Inferior parietal cortex (tissue), 1 donor: ENCODE results near the gene RGP1.

ENCODE experiments used
- DNase-seq: peaks from one replicate; pipeline ENCODE4 v3.0.0-alpha.2; 2016; ENCODE audit errors: extremely low spot score

Gene RGP1

DNA sequence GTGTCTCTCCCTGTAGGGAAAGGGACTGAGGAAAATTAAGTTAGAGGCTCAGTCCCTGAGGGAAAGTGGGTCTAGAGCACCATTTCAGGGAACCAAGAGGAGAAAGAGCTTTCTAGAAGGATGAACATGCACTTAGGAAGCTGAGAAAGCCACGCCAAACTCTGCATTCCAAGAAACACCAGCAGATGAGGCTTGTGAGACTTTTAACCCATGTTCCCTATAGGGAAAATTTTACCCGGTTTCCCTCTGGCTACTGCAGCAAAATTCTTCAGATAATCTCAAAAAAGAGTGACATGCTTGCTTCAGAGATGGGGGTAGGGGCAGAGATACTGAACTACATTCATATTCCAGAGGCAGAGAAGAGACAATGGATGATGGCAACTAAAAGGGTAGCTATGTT is 25.7 kb upstream of the RGP1 start:
- DNase-seq = no peak

DNA sequence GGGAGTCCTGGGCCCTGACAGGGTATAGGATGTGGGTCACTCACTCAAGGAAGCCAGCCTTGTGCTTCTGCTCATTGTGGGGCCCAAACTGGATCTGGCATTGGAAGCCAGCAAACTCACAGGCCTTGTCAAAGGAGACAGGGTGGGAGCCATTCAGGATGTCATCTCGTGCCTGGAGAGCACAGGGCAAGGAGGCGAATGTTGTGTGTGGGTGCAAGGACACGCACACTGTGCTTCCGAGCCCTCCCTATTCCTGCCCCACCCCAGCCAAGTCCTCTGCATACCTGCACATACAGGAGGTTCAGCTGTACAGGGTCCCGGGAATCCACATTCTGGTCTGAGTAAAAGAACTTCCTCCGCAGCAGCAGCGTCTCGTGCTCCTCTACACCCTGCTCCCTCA is 25.2 kb upstream of the RGP1 start:
- no peak for DNase-seq

DNA sequence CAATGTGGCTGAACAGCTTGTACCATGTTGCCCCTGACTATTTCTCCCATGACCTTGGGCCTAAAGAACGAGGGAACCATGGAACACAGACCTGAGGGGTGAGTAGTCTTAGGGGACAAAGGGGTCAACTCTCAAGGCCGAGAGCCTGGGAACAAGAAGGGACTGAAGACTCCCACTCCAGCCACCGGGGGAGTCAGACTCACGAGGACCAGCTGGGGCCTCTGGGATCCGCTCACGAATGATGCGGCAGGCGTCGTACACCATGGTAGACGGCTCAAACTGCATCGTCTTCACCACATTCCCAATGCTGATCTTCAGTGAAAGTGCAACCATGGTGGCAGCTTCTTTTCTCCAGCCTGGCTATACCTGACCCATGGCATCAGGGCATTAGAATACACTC is 23.7 kb upstream of the RGP1 start:
- no peak for DNase-seq

DNA sequence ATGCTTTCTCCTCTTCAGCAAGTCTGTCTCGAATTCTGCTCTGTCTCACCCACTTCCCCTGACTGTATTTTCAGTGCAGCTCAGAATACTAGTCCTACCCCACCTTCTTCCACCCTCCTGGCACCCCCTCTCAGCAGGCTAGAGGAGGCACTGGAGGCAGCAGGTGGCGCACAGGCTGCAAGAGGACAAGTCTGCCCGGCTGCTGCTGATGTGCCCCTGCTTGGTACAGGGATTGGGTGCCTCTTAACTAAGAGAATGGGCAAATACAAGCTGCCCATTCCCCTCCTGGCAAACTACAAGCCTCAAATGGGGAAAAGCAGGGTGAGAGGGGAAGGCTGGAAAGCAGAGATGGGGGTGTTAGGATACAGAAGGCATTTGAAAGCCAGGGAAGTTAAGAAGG is 22.2 kb upstream of the RGP1 start:
- DNase-seq = no peak

DNA sequence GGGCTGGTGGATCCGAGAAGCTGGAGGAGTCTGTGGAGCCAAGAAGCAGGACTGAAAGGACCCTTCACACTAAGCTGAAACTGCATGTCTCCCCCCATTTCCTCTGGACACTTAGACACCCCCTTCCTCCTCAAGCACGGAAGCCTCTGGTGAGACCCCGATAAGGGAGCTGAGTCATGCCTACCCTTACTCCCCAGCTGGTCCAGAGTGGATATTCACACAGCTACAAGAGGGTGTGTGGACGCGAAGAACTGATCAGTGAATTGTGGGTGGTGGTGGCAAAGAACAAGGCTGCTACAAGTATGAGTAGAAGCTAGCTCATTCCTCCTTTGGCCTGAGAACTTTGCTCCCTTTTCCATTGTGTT is 21.4 kb upstream of the RGP1 start:
- DNase-seq = no peak

DNA sequence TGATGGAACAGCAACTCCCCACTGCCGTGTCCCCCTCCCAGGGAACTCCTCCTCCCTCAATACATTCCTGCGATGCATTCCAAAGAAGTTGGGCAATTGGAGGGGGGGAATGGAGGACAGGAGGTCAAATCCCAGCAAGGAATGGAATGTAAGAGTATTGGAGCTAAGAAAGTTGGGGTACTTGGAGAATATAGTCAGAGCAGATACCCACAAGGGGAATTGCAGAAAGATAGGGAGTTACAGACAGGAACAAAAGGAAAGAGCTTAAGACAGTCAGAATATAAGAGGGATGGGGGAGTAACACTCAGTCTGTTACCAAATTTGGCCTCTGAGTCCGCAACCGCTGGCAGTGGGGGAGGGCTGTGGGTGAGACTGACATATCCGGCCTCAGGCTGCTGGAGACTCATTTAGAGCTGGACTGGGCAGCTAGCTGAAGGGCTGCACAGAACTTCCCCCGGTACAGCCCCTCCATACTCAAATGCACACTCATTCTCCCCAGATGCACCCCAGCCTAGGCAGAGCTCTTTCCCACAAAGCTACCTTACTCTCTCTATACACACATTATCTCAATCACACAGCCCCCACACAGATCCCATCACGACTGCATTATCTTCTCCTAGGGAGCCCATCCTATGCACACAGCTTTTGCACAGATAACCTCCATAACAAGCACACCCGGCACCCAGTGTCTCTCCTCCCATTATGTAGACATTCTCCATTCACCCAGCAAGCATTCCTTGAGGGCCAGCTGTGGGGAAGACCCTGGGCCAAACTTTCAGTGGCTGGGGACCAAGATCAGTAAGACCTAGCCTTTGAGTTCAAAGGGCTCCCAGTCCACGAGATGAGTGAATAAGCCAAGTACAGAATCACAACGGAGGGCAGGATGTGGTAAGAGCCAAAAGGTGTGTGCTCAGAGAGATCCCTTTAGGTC is 20.8 kb upstream of the RGP1 start:
- no peak for DNase-seq

DNA sequence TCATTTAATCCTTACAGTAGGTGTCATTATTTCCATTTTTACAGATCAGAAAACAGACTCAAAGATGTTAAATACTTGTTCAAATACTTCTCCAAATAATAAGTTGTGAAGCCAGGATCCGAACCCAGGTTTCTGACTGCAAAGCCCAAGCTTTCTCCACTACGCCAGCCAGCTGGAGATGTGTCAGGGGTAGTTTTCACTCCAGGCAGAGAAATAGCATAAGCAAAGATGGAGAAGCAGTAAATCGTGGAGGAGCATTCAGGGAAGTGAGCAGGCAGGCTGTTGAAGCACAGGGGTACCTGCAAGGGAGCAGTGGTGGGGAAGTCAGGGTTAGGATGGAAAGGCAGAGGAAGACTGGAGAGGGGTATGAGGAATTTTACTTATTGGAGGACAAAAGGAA is 20.0 kb upstream of the RGP1 start:
- DNase-seq = no peak

DNA sequence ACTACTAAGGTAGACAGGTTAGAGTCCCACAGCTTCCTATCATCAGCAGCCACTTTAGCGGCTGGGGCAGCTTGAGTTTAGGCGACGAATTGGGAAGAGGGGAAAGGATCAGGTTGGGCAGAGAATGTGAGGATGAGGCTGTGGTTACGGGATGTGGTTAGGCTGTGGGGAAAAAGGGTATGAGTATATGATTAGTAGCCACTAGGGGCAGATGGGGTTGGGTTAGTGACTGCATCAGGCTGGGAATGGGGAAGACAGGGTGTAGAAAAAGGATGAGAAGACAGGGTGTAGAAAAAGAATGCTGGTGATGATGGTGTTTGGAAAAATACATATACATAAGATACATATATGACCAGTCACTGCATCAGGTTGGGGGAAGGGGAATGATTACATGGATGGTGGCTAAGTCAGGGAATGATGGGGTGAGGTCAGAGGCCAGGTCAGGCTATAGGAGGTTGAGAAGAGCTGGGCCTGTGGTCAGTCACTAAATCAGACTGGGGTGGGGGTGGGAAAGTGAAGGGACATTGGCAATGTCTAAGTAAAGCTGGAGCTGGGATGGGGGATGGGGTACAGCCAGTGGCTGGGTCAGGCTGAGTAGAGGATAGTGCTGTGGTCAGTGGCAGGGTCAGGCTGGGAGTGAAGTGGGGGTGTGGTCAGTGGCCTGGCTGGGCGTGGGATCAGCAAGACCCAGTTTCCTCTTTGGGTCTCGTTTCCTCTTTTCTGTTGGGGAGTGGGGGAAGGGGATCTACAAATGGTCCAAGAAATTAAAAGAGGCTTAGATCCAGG is 19.2 kb upstream of the RGP1 start:
- no peak for DNase-seq

DNA sequence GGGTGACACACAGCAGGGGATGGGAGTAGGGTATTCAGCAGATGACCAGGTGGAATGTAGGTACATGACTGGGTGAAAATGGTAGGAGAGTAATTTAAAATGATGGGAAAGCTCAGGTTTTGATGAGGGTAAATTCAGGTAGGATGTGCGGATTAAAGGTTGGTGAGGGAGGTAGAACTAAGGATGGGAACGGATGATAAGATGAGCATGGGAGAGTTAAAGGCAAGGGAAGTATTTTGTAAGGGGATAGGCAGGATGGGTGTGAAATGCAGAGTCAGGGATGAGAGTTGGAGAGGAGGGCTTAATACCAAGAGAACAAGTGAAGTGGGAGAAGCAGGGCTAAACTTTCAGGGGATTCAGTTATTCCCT is 18.6 kb upstream of the RGP1 start:
- no peak for DNase-seq

DNA sequence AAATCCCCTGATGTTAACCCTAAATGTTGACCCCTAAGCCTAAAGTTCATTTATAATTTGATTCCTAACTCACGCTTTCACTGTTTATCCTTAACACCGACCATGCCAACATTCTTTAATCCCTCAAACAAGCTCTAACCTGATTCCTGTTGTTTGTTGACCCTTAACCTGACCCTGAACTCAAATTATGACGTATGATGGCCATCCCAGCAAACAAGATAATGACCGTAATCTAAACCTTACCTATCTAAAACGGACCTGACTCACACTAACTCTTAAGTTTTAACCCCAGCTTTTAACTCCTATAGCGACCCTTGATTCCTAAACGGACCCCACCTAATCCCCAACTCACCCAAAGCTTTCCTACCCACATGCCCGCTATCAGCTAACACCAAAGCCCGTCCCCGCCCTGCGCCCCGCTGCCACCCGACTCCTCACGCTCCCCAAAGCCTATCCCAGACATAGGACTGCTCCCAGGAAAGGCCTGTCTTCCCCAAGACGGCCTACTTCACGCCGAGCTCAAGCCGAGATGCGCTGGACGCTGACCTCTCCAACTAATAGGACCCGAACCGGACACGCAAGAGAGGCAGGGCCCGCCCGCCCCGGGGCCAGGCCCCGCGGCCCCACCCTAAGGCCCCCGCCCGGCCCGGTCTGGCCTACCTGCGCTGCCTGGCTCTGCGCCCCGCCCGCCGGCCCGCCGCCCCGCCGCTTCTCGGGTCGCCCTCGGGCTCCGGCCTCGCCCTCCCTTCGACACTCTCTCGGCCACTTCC is 17.5 kb upstream of the RGP1 start:
- no peak for DNase-seq

DNA sequence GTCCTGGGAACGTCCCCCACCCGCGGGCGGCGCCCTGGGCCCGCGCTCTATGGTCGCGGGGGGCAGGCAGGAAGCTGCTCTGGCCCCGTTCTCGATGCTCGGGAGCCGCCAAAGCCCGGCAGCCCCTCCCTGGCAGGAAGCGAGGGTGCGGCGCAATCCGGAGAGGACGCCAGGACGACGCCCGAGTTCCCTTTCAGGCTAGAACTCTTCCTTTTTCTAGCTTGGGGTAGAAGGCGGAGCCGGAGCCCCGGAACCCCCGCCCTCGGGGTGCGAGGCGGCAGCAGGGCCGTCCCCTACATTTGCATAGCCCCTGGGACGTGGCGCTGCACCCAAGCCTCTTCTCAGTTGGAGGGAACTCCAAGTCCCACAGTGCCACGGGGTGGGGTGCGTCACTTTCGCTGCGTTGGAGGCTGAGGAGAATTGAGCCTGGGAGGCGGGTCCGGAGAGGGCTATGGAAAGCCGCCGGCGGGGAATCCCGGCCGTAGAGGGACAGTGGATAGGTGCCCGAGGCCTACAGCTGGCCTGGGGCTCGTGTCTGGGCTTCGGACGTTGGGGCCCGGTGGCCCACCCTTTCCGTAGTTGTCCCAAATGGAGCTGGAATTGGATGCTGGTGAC is 16.8 kb upstream of the RGP1 start, which contains the start of the genes CREB3 and TLN1:
Gene CREB3, plus strand, starts transcription at position 482 of the 615 bp plus-strand sequence. Its CDS starts 107 bp downstream, at position 589.
Gene TLN1, minus strand, starts transcription at position 11 of the 615 bp plus-strand sequence. CDS start 6,501 bp downstream, outside the sequence.
- DNase-seq = peak; percentile 95

DNA sequence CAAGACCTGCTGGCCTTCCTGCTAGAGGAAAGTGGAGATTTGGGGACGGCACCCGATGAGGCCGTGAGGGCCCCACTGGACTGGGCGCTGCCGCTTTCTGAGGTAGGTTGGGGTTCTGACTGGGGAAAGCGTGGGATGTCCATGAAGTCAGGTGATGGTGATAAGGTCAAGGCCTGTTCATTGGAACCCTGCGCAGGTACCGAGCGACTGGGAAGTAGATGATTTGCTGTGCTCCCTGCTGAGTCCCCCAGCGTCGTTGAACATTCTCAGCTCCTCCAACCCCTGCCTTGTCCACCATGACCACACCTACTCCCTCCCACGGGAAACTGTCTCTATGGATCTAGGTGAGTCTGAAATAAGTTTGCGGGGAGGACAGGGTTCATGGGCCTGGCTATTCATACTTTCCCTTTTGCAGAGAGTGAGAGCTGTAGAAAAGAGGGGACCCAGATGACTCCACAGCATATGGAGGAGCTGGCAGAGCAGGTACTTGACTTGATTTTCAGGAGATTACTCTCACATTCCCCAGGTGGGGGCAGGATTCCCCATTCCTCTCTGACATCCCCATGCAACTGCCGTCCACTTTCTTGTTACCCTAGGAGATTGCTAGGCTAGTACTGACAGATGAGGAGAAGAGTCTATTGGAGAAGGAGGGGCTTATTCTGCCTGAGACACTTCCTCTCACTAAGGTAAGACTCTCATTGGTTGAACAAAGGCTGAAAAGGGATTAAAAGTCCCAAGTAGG is 16.1 kb upstream of the RGP1 start:
- no peak for DNase-seq

DNA sequence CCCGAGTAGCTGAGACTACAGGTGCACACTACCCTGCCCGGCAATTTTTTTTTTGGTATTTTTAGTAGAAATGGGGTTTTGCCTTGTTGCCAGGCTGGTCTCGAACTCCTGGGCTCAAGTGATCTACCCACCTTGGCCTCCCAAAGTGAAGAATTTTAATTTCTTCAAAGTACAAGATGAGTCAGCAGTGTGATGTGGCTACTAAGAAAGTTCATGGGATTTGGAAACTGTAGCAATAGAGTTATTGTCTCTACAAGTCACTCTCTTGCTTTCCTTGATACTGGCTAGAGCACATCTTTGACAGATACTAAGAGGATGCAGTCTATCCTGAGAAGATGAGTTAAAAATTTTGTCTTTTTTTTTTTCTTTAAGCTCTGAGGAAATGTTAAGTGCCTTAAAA is 15.0 kb upstream of the RGP1 start:
- no peak for DNase-seq

DNA sequence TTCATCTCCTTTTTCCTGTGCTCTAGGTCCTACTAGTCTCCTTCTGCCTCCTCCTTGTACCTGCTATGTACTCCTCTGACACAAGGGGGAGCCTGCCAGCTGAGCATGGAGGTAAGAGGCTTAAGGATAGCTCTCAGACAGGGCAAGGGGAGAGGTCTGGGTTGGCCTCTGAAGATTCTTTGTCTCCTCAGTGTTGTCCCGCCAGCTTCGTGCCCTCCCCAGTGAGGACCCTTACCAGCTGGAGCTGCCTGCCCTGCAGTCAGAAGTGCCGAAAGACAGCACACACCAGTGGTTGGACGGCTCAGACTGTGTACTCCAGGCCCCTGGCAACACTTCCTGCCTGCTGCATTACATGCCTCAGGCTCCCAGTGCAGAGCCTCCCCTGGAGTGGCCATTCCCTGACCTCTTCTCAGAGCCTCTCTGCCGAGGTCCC is 12.9 kb upstream of the RGP1 start:
- peak; percentile 64 for DNase-seq

DNA sequence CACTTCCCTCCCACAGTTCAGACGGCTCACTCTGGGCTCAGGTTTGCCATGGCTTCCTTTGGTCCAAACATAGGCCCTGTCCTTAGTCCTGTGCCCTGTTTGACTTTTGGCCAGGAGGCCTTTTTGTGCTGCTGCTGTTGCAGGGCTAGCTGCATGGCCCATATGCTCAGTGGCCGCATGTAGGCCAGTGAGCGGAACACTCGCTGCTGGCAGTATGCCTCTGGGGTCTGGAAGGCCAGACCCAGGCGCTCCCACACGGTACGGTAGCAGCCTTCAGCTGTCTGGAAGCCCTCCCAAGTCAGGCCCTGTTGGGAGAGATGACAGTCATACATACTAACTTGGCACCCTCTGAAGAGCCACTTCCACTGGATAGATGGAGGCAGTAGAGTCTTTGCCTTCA is 11.9 kb upstream of the RGP1 start:
- no peak for DNase-seq

DNA sequence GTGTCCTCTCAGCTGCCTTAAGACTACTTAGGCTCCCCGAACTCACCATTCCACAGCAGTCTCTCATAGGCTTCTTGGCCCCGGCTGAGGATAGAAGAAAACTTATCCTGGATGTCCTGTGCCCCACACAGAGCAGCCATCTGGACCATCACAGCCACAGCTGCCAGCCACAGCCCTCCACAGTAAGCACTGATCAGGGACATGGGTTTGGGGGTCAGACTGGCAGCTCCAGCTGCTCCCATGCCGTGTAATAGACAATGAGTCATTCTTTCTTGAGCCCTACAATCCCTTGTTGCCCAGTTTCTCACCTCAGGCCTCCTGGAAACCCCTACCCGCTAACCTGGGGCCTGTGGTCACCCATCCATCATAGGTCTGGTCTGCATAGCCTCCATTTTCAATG is 10.9 kb upstream of the RGP1 start:
- DNase-seq = no peak

DNA sequence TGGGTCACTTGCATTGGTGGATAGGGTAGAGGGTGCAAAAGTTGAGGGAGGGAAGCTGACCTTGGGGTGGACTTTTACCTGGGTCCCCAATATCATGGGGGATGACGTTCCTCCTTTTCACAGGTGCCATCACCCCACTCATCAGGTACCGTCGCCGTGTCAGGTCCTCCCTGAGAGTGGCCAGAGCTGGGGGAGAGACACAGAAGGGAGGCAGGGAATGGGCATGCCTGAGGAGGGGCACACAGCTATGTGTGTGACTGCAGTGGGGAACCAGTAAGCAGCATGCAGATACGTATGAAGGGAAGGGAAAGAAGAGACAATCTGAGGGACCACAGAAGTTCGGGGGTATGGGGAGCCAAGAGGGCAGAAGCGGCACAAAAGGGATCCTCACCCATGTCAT is 10.2 kb upstream of the RGP1 start:
- DNase-seq = no peak

DNA sequence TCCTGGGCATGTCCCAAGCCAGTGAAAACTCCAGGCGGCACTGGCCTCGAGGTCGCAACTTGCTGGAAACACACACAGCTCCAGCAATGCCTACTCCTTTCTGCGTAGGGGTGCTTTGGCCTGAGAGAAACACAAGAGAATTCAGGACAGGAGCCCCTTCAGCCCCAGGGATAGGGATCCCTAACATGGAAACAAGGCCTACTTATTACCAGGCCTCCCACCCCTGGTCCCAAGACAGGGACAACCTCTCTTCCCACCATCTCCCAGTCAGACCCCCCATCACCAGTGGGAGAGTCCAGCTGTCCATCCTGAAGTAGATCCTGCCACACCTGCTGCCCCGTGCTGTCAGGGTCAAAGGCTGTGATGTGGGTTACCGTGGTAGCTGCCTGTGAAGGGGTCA is 8.8 kb upstream of the RGP1 start:
- DNase-seq = no peak

DNA sequence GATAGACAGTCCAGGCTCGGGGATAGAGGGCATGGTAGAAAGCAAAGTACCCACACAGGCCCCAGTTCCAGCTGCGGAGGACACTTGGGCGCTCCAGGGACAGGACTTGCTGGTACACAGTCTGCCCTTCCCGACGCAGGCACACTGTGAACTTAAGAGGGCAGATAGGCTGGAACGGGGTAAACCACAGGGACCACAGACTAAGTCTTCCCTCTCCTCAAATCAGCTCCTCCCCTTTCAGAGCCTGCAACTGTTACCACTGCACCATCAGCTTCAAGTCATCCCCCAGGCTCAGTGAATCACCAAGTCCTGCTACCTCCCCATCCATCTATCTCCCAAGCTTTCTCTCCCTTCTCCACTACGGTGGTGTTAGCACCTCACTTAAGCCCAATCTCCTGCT is 7.3 kb upstream of the RGP1 start:
- DNase-seq = no peak

DNA sequence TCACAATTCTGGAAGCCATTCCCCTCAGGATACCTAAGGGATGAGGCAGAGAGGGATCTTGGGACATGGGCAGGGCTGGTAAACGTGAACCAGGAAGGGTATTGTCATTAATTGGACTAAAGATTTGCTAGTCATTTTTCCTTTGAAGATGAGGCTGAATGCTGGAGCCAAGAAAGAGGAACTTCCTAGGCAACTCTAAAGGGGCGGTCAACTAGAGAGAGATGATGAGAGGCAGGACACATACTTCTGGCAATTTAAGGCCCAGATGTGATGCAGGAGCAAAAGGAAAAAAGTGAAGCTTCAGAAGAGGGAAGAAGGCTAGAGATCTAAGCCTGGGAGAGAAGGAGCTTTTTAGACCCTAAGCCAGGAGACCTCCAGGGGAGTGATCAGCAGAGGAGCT is 5.6 kb upstream of the RGP1 start:
- DNase-seq = no peak
